GM19452 (cell line): ENCODE measurements around the gene ACSL4.
"Not testable (repeated sequence)": the region's sequence is repeated elsewhere in the genome, so short reads cannot be mapped to it uniquely, and the experiment has no call there.

ENCODE experiments used
- ATAC-seq: cut with Tn5 transposase; IDR thresholded peaks from one replicate; pipeline ENCODE4 v1.9.1; 2021; ENCODE audit not compliant: unreplicated experiment

Gene ACSL4

DNA sequence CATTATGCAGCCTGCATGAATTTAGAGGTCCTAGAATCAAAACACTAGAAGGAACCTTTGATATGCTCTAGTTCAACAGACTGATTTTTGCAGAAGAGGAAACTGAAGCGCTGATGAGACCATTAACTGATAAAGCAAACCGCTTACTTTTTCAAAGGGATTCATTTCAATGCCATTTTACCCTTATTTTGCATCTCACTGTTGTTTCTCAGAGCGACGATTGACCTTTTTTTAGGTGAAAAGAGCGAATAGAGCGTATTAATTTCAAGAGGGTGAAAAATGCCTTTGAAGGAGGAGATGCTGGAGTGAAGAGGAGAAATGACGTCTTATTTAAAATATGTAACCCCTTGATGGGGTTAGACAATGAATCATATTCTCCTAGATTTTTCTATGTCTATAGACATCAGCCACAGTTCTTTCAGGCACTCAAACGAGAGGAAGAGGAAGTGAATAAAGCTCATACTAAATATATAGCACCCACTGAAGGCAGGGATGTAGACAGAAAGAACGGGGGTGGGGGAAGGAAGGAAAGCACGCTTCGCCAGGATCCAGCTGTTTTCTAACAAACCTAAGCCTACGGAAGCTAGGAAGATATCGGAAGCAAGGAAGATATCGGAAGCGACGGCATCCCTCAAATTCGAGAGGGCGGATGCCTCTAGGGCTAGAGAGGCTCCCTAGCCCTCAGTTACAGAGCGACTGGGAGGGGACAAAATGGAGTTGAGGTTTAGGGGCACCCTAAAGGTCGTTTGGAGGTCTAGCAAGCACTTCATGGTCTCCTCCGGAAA, 848 bp downstream of the ACSL4 start:
- peak; percentile 26 for ATAC-seq

DNA sequence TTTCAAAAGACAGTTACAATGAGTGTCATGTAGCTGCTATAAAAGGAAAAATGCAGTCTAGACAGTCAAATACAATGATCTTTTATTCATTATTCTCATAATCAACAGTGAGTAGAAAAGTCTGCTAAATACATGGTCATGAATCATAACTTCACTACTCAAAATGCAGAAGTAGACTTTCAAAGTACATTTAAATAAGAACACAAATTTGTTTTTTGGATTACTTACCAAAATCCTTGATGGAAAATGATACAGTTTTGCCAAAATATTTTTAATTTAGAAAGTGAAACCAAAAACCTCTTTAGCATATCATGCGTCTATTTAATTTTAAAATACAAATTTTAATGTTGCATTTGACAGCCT, 4.9 kb downstream of the ACSL4 start:
- no peak for ATAC-seq

DNA sequence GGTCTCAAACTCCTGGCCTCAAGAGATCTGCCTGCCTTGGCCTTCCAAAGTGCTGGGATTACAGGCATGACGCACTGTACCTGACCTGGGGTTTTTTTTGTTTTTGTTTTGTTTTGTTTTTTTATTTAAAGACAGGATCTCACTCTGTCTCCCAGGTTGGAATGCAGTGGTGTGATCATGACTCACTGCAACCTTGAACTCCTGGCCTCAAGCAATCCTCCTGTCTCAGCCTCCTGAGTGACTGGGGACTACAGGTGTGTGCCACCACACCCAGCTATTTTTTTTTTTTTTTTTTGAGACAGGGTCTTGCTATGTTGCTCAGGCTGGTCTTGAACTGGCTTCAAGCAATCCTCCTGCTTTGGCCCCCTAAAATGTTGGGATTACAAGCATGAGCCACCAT, 8.1 kb downstream of the ACSL4 start:
- ATAC-seq: not testable (repeated sequence)

DNA sequence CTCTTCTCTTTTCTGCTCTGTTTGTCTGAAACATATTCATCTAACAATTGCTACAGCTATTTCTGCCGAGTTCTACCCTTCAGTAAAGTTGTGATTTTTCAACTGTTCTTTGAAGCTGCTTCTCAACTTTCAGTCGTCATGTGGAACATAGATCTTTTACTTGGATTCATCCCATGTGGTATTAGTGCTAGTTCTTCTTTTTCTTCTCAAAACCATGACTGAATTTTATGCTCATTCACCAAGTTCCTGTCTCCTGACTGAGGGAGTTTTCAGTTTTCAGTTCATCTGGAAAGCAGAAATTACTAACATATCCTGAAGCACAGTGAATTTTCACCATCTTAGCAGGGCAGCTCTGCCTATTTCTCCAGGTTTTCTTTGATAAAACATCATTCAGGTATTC, 12.1 kb downstream of the ACSL4 start:
- no peak for ATAC-seq

DNA sequence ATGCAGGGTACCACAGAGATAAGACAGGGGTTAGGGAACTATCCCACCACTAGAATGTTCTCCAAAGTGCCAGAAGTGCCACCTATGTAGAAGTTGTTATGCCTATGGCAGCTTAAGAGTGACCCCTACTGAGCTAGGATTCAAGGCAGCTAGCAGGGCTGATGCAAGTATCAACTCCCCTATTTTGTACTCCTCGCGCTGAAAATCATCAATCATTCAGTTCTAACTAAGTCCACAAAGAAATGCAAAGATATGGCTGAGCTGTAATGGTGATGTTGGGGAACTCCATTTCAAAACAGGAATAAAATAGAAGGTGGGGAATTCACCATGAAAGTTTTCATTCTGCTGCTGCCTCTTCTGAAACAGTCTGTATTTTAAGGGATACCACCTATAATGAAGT, 13.8 kb downstream of the ACSL4 start:
- ATAC-seq: no peak

DNA sequence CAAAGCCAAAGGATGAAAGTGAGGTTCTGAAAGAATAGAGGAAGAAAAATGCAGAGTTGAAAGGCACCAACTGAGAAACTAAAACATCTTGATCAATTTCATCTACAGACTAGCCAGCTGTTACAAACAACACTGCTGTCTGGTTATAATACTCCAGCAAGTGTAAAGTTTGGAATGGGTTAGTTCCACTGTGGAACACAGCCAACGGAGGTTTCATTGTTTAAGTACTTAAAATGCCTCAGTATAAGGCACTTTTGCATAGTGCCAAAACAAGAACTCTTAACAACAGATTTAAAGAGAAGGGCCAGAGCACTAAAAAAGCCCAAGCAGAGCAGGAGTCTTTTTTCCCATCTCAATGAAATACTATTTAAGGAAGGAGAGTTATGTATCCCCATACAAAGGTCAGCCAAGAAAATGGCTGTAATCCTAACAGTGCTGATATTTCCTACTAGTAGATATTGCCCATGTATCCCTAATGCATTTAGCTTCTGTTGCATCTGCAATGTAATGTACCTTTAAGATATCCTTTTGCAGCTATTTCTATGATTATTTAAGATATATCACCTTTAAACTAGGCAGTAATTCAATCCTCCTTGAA, 16.5 kb downstream of the ACSL4 start:
- ATAC-seq: no peak

DNA sequence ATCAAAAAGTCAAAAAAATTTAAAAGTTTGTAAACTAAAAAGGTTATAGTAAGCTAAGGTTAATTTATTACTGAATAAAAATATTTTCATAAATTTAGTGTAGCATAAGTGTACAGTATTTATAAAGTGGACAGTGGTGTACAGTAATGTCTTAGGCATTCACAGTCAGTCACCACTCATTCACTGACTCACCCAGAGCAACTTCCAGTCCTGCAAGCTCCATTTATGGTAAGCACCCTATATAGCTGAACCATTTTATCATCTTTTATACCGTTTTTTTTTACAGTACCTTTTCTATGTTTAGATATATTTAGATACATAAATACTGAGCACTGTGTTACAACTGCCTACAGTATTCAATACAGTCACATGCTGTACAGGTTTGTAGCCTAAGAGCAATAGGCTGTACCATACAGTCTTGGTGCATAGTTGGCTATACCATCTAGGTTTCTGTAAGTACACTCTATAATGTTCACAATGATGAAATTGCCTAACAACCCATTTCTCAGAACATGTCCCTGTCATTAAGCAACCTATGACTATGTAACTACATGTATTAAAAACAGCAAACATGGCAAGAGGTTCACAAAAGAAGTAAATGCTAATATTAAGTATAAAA, 18.6 kb downstream of the ACSL4 start:
- no peak for ATAC-seq

DNA sequence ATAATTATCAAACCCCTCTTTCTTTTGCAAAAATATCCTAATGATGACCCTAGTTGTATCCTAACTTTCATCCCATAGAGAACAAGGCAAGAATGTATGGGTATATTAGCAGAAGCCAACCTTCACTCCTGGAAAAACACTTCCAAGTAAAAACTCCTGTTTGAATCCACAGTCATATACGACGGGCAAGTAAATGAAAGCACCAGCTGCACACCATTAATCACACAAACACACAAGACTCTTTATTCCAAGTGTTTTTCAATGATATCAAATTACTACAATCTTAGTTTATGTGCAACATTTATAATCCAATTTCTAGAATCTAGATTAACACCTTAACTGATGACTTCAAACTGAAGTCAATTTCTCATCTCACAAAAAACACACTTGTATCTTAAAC, 22.9 kb downstream of the ACSL4 start:
- ATAC-seq: no peak

DNA sequence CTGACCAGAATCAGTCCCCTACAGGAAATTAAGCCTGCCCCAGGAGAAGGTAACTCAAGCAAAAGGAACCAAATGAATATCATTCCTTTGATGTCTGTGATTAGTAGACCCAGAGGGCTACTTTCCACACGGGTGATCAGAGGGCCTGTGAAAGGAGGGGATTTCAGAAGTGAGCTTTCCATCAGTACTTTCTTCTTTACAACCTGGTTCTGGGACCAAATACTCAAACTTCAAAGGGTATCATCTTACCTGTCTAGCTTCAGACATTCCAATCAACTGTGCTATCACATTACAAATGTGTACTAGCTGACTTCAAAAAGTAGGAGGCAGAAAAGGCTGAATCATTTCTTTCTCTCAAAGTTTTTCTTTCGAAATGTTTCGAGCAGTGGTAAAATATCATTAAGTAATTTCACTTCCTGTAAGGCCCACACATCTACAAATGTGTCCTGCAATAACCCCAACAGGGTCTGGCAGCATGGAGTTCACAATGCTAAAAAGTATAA, 23.9 kb downstream of the ACSL4 start:
- peak; percentile 62 for ATAC-seq

DNA sequence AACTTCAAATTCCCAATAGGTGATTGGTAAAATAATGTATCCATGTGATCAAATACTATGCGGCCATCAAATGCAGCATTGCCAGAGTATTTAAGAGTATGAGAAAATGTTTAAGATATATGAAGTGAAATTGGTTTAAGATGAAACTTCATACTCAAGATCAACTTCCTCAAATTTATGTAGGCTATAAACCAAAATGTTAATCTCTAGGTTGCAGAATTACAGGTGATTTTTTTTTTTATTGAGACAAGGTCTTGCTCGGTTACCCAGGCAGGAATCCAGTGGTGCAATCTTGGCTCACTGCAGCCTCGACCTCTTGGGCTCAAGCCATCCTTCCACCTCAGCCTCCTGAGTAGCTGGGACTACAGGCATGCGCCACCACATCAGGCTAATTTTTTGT, 25.3 kb downstream of the ACSL4 start:
- ATAC-seq: no peak

DNA sequence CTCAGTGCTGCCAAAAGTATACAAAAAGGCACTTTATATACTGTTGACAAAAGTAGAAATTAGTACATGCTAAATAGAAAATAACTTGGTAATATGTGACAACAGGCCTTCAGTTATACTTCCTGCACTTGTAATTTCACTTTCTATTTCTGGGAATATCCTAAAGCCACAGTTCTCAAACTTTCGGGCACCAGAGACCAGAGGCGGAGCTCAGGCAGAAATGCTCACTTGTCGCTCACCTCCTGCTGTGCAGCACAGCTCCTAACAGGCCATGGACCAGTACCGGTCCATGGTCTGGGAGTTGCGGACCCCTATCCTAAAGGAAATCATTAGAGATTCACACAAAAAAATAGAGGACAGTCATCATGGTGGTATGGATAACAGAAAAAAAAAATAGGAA, 25.7 kb downstream of the ACSL4 start:
- ATAC-seq: no peak

DNA sequence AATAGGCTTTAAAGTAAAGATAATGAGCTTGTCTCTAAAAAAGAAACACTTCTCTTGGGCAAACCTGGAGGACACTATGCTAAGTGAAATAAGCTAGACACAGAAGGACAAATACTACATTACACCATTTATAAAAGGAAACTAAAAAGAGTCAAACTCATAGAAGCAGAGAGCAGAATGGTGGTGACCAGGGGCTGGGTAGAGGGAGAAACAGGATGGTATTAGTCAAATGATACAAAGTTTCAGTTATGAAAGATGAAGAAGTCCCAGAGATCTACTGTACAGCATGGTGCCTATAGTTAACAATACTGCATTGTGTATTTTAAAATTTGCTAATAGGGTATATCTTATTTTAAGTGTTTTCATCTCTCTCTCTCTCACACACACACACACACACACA, 28.5 kb downstream of the ACSL4 start:
- ATAC-seq: peak; percentile 74

DNA sequence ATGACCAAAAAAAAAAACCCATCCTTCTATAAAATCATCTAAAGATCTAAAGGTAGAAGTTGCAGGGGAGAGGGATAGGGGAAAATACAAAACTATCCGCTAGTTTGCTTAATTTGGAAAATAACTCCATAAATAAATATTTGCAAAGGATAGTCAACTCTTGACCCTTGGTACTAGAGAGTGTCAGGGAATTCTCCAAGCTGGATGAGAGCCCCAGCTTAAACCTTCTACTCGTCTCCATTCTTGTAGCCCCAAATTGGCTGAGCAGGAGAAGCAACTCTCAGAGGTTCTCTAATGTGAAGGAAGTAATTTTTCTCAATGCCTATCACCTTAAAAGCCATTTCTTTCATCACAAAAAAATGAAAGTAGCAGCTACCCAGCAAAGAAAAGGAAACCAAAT, 35.2 kb downstream of the ACSL4 start:
- ATAC-seq: no peak

DNA sequence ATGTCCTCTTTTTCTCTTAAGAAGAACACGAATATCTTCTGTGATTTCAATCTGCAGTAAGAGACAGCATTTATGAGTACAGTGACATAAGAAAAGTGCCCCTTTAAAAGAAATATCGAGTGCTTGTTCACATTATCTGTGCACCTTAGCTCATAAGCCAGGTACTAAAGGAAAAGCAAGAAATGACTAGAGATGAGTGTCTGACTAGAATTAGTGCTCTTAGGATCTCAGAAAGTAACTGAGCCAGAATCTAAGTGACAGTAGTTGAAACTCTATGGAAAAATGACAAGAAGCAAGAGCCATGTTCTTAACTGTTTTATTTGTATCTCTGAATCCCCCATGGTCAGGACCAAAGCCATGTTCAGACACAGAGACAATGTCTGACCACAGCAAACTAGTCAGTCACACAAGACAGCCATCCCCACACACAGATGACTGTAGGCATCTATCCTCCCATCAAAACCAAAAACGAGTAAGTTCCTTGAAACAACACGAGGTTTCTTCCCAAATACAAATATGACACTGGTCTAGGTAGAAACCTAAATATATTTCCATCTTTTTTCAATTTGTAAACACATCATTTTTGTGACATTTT, 36.8 kb downstream of the ACSL4 start:
- peak; percentile 56 for ATAC-seq

DNA sequence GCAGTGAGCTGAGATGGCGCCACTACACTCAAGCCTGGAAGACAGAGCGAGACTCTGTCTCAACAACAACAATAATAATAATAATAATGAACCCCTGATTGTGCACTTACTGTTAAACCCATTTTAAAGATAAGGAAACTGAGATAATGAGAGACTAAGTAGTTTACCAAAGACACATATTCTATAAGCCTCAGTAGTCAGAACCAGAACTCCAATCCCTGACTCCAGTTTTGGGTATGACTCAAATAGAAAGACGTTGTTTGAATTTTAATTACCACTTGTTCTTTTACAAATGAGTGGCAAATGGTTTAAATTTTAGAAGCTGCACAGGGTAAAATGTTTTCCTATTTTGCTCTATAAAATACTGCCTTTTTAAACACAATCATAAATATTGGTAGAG, 37.4 kb downstream of the ACSL4 start:
- no peak for ATAC-seq

DNA sequence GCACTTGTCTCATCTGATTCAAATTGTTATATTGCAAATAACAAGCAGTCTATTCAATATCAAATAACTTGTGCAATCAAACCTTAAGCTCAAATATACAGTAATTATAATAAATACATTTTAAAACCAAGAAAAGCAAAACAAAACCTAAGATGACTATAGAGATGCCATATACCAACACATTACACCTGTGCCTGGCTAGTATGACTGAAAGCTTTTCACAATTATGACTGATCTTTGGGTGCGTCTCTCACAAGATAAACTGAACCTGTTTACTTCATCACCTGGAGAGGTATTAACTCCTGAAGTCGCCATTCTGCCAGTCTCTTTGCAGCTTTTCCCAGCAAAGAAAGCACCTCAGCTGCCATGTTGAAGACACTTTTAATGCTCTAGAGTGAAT, 41.3 kb downstream of the ACSL4 start:
- ATAC-seq: no peak

DNA sequence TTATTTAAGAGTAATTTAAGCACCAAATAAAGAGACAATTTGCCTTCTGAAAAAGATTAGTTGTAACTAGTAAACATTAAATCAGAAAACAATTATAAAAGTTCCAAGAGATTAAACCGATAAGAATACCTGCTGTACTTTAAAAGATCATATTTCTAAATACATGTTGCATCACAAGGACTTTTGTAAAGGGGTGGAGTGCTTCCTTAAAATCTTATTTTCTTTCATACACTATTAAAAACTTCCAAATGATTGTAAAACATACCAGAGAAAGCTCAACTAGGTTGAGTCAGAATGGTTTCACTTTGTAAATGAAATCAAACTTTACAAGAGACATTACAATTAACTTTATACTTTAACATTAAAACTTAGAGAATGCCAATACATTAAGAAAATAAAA, 41.8 kb downstream of the ACSL4 start:
- ATAC-seq: no peak

DNA sequence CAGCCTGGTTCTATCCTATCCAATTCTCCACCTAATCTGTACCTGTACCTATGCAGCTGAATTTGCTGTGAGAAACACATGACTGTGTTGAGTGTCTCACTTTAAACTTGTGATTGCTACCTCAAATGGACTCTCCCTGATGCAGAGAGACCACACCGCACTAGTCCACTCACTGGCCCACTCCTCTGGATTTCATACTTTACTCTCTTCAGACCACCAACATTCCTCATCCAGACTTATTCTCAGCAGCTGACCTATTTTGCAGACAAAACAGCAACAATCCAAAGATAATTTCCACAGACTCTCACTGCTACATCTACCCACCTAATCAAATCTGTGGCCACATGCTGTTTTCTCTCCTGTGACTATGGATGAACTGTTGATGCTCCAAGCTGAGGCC, 45.2 kb downstream of the ACSL4 start:
- no peak for ATAC-seq

DNA sequence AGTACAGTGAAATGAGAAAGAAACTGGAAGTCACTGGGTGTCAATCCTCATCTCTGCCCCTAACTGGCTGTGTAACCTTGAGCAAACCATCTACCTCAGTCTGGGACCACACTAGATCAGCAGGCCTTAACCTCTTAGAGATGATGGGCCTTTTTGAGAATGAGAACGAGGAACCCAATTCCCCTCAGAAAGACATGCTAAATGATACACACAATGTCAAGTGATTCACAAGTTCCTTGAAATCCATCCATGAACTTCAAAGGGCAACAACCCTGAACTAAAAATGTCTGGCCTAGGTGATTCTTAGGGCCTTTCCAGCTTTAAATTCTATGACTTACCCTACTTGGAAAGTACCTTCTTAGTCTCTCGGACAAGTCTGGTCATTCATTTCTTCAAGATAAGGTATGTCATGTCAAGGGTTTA, 47.4 kb downstream of the ACSL4 start:
- no peak for ATAC-seq

DNA sequence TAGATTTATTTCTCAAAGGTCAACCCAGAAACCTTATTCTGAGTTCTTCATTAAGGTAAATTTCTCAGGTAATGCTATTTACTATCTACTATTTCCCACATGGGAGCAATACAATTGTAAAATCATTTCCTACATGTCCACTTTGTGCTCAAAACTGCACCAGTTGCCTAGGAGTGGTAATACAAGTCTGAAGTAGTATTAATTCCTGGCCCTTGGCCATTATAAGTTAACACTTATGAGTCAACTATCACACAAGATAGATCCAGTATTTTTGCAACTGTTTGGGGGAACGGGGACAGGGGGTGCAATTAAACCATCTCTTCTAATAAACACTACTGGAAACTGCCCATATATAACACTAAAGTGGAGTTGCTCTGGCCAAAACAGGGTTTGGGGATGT, 48.9 kb downstream of the ACSL4 start:
- no peak for ATAC-seq

DNA sequence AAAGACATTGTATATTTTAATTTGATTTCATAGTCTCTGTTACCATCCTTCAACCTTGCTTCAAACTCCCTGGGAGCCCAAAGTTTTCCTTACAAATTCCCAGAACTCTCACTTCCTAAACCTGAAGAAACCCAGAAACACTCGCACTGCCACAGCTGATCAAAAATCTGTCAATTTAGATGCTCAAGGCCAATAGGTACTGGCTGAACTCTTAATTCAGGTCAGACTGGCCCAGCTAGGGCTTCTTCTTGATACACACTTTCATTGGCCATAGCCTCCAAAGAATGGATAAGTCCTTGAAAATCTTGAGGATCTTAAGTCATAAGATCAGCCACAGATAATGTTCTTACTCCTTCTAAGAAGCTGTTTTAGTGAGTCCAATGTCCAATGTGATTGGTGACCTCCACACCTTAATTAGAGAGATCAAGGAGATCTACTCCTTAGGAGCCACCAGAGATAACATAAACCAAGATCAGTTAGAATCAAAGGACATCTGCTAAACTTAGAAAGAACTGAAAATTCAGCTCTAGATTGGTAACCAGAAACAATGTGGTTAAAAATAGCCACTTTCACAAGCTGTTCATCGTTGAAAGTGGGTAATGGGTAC, 51.5 kb downstream of the ACSL4 start:
- ATAC-seq: no peak

DNA sequence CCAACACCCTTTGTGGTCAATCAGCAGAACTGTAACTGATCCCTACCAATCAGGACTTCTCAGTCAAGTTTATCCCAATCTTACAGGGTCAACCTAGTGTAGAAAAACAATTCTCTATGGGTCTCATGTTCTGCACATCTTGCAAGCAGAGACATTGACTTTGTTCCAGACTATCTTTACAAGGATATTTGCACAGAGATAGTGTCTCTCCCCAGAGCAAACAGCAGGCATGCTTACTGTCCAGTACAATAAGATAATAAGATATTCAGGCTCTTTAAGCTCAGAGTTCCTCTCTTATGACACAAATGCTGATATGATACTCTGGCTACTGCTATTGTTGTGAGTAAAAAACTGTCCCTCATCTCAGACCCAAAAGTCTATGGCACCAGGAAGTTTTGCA, 53.2 kb downstream of the ACSL4 start:
- no peak for ATAC-seq
